SK-N-SH treated with all-trans-retinoic acid at 6 μM for 48 hours (cell line): ENCODE results near the gene ARHGDIB.

Experiments used
- ATAC-seq: fragments of 200-7000 bp; cut with Tn5 transposase; 3 replicates; pipeline ENCODE4 v1.9.1; 2020; ENCODE audit warnings: mild to moderate bottlenecking, moderate library complexity
- ARNTL ChIP-seq: fragments of 450-650 bp; formaldehyde crosslinking; IDR thresholded peaks from 2 replicates; pipeline ENCODE4 v1.5.0; 2020; ENCODE audit warnings: low read depth, mild to moderate bottlenecking, moderate library complexity, borderline replicate concordance
- BACH2 ChIP-seq: fragments of 250-450 bp; sonication (Bioruptor Pico); IDR thresholded peaks from 2 replicates; pipeline ENCODE4 v1.9.0; 2021; ENCODE audit warnings: mild to moderate bottlenecking, borderline replicate concordance
- CREB5 ChIP-seq: fragments of 250-450 bp; sonication (Bioruptor Pico); IDR thresholded peaks from 2 replicates; pipeline ENCODE4 v1.5.1; 2020; ENCODE audit warnings: low read depth, mild to moderate bottlenecking, moderate library complexity
- CSDC2 ChIP-seq: fragments of 250-450 bp; sonication (Bioruptor Pico); IDR thresholded peaks from 2 replicates; pipeline ENCODE4 v1.5.0; 2020; ENCODE audit warnings: mild to moderate bottlenecking, moderate library complexity
- CSRNP3 ChIP-seq: fragments of 250-450 bp; sonication (Bioruptor Pico); IDR thresholded peaks from 2 replicates; pipeline ENCODE4 v1.5.1; 2021; ENCODE audit warnings: mild to moderate bottlenecking, moderate library complexity
- ESRRG ChIP-seq: fragments of 250-450 bp; sonication (Bioruptor Pico); IDR thresholded peaks from 2 replicates; pipeline ENCODE4 v1.6.1; 2021; ENCODE audit warnings: mild to moderate bottlenecking
- ISL1 ChIP-seq: fragments of 250-450 bp; sonication (Bioruptor Pico); IDR thresholded peaks from 2 replicates; pipeline ENCODE4 v2.1.2; 2022; ENCODE audit warnings: mild to moderate bottlenecking, moderate library complexity
- OSR1 ChIP-seq: fragments of 250-450 bp; sonication (Bioruptor Pico); IDR thresholded peaks from 2 replicates; pipeline ENCODE4 v1.8.0; 2022; ENCODE audit warnings: moderate library complexity, mild to moderate bottlenecking, inconsistent platforms
- PATZ1 ChIP-seq: fragments of 250-450 bp; sonication (Bioruptor Pico); IDR thresholded peaks from 2 replicates; pipeline ENCODE4 v1.8.0; 2020; ENCODE audit warnings: mild to moderate bottlenecking, moderate library complexity, borderline replicate concordance
- POU6F1 ChIP-seq: fragments of 250-450 bp; sonication (Bioruptor Pico); IDR thresholded peaks from 2 replicates; pipeline ENCODE4 v1.8.0; 2021; ENCODE audit warnings: low read depth, mild to moderate bottlenecking, moderate library complexity, borderline replicate concordance
- PPARA ChIP-seq: fragments of 250-450 bp; sonication (Bioruptor Pico); IDR thresholded peaks from 2 replicates; pipeline ENCODE4 v1.5.0; 2020; ENCODE audit warnings: mild to moderate bottlenecking, borderline replicate concordance
- RARB ChIP-seq: fragments of 250-450 bp; sonication (Bioruptor Pico); IDR thresholded peaks from 2 replicates; pipeline ENCODE4 v1.8.0; 2021; ENCODE audit warnings: mild to moderate bottlenecking, moderate library complexity
- SNAI2 ChIP-seq: fragments of 250-450 bp; sonication (Bioruptor Pico); IDR thresholded peaks from 2 replicates; pipeline ENCODE4 v1.5.0; 2020; ENCODE audit warnings: mild to moderate bottlenecking, moderate library complexity
- TCF4 ChIP-seq: fragments of 250-450 bp; sonication (Bioruptor Pico); IDR thresholded peaks from 2 replicates; pipeline ENCODE4 v1.8.0; 2021; ENCODE audit warnings: mild to moderate bottlenecking, moderate library complexity, borderline replicate concordance
- TOX ChIP-seq: fragments of 250-450 bp; sonication (Bioruptor Pico); IDR thresholded peaks from 2 replicates; pipeline ENCODE4 v1.8.0; 2021; ENCODE audit warnings: mild to moderate bottlenecking, moderate library complexity, borderline replicate concordance
- TSHZ2 ChIP-seq: fragments of 250-450 bp; sonication (Bioruptor Pico); IDR thresholded peaks from 2 replicates; pipeline ENCODE4 v1.5.0; 2020; ENCODE audit warnings: mild to moderate bottlenecking, moderate library complexity
- ZC3H10 ChIP-seq: fragments of 250-450 bp; sonication (Bioruptor Pico); IDR thresholded peaks from 2 replicates; pipeline ENCODE4 v1.5.1; 2021; ENCODE audit warnings: mild to moderate bottlenecking, moderate library complexity
- ZFP3 ChIP-seq: fragments of 250-450 bp; sonication (Bioruptor Pico); IDR thresholded peaks from 2 replicates; pipeline ENCODE4 v1.5.0; 2020; ENCODE audit warnings: mild to moderate bottlenecking, moderate library complexity
- ZFP30 ChIP-seq: fragments of 450-650 bp; formaldehyde crosslinking; IDR thresholded peaks from 2 replicates; pipeline ENCODE4 v1.5.0; 2022; ENCODE audit warnings: mild to moderate bottlenecking, moderate library complexity
- ZNF565 ChIP-seq: fragments of 450-650 bp; formaldehyde crosslinking; conservative IDR thresholded peaks from 2 replicates; pipeline ENCODE4 v1.5.0; 2020; ENCODE audit warnings: low read depth, mild to moderate bottlenecking, moderate library complexity
- ZNF70 ChIP-seq: fragments of 450-650 bp; formaldehyde crosslinking; IDR thresholded peaks from 2 replicates; pipeline ENCODE4 v1.5.0; 2020; ENCODE audit warnings: mild to moderate bottlenecking, moderate library complexity
- ZNF8 ChIP-seq: fragments of 450-650 bp; formaldehyde crosslinking; IDR thresholded peaks from 2 replicates; pipeline ENCODE4 v1.5.0; 2020; ENCODE audit warnings: mild to moderate bottlenecking, moderate library complexity

Gene ARHGDIB

GRCh38 chr12:14907953-14908352 is 53.4 kb downstream of the ARHGDIB start:
- TF ChIP-seq ZNF8 (CRISPR knock-in tag) (no peak), CREB5 (CRISPR knock-in tag) (no peak), ESRRG (no peak), TSHZ2 (no peak), ZFP3 (CRISPR knock-in tag) (no peak), ZFP30 (CRISPR knock-in tag) (no peak), ZC3H10 (CRISPR knock-in tag) (no peak), TCF4 (CRISPR knock-in tag) (no peak), OSR1 (CRISPR knock-in tag) (no peak), POU6F1 (no peak), ARNTL (CRISPR knock-in tag) (no peak), ZNF70 (CRISPR knock-in tag) (no peak), ISL1 (CRISPR knock-in tag) (no peak), PATZ1 (no peak), PPARA (CRISPR knock-in tag) (no peak), SNAI2 (no peak), CSDC2 (CRISPR knock-in tag) (no peak), RARB (CRISPR knock-in tag) (no peak), BACH2 (CRISPR knock-in tag) (no peak)

GRCh38 chr12:14906114-14906513 is 55.3 kb downstream of the ARHGDIB start:
- no peak for ATAC-seq
- TF ChIP-seq ZNF70 (CRISPR knock-in tag) (no peak), CSRNP3 (CRISPR knock-in tag) (no peak), ZC3H10 (CRISPR knock-in tag) (no peak), POU6F1 (no peak), ZNF565 (no peak), TOX (CRISPR knock-in tag) (no peak), ISL1 (CRISPR knock-in tag) (no peak), RARB (CRISPR knock-in tag) (no peak), PPARA (CRISPR knock-in tag) (no peak)

More at GRCh38 chr12:14907953-14908352, 53.4 kb downstream of the ARHGDIB start:
- no peak for ATAC-seq
